Endothelial cell of umbilical vein (primary cell): ENCODE data around the gene TBC1D5. TPM values are rescaled to one million over a fixed set of nuclear protein-coding genes. Genes with fewer than 3 reads are reported as not detected.

Experiments used
- BruUV-seq: library from RNA; stranded (reverse); fragments of 400-500 nt; replicated peaks from 2 replicates; lab custom pipeline; 2021; lab: Mats Ljungman, UMichigan
- CTCF ChIA-PET: fragments of 300-600, 350-600 bp; sonication (Branson Sonifier 250); formaldehyde crosslinking; loops from one replicate; lab custom pipeline; 2021; ENCODE audit warnings: antibody characterized with exemption, inconsistent platforms; lab: Charles Lee
- POLR2A ChIA-PET: fragments of 300-600, 350-600 bp; sonication (Branson Sonifier 250); formaldehyde crosslinking; loops from one replicate; lab custom pipeline; 2021; ENCODE audit warnings: antibody characterized with exemption, inconsistent platforms; lab: Charles Lee
- DNase-seq: peaks from one replicate; pipeline ENCODE4 v3.0.0-alpha.2; 2011; ENCODE audit warnings: low read depth, low spot score
- FAIRE-seq: peaks from 2 replicates; lab custom pipeline; 2011; peaks lifted over from hg19 to GRCh38; lab: Jason Lieb, UNC
- H2AFZ ChIP-seq: 2 replicates; pipeline ENCODE4 v1.6.0; 2012; ENCODE audit warnings: low read depth, low read length, control low read depth, inconsistent platforms
- H3K27ac ChIP-seq: 2 replicates; pipeline ENCODE4 v1.5.1; 2011; ENCODE audit warnings: low read depth, mild to moderate bottlenecking, control low read depth, low read length, moderate library complexity; ENCODE audit not compliant: insufficient read depth
- H3K27me3 ChIP-seq, 2 experiments: 2 replicates each; pipeline versions ENCODE4 v1.6.0 to v1.6.1; 2011; ENCODE audit warnings: low read length in 2 of 2, mixed read lengths in 1 of 2; ENCODE audit not compliant: control insufficient read depth in 2 of 2, insufficient read depth in 2 of 2
- H3K36me3 ChIP-seq, 2 experiments: 2 replicates in 1 of 2; 3 replicates in 1 of 2; pipeline ENCODE4 v1.5.1; 2011; ENCODE audit warnings: low read length in 2 of 2, mild to moderate bottlenecking in 1 of 2, moderate library complexity in 1 of 2; ENCODE audit not compliant: control insufficient read depth in 2 of 2, insufficient read depth in 2 of 2; ENCODE audit errors: extremely low read depth in 1 of 2
- H3K4me1 ChIP-seq: 3 replicates; pipeline ENCODE4 v1.5.1; 2011; ENCODE audit warnings: mild to moderate bottlenecking, low read length; ENCODE audit not compliant: control insufficient read depth, insufficient read depth; ENCODE audit errors: extremely low read depth
- H3K4me2 ChIP-seq: 2 replicates; pipeline ENCODE4 v1.6.1; 2011; ENCODE audit warnings: low read length, control low read depth, mixed read lengths; ENCODE audit not compliant: insufficient read depth
- H3K4me3 ChIP-seq, 3 experiments: fragments of 200-600 bp in 1 of 3; sonication (generic), shearing (Covaris generic) in 1 of 3; replicated peaks in 1 of 3; 2 replicates each; pipeline ENCODE4 v1.5.1; 2011 to 2016; ENCODE audit warnings: control low read depth in 3 of 3, low read length in 3 of 3, mild to moderate bottlenecking in 2 of 3, inconsistent platforms in 1 of 3, low read depth in 1 of 3, moderate library complexity in 1 of 3; ENCODE audit not compliant: insufficient read depth in 1 of 3
- H3K79me2 ChIP-seq: 2 replicates; pipeline ENCODE4 v1.6.0; 2012; ENCODE audit warnings: low read length, inconsistent platforms; ENCODE audit not compliant: control insufficient read depth, insufficient read depth
- H3K9ac ChIP-seq: replicated peaks from 2 replicates; pipeline ENCODE3; 2011; ENCODE audit warnings: low read length, control low read depth; ENCODE audit not compliant: insufficient read depth; ENCODE audit errors: extremely low read depth
- H3K9me1 ChIP-seq: replicated peaks from 3 replicates; pipeline ENCODE4 v1.6.0; 2011; ENCODE audit warnings: mild to moderate bottlenecking, low read length; ENCODE audit not compliant: control insufficient read depth, insufficient read depth; ENCODE audit errors: extremely low read depth
- H3K9me3 ChIP-seq: replicated peaks from 2 replicates; pipeline ENCODE4 v1.5.1; 2012; ENCODE audit warnings: low read length, inconsistent platforms; ENCODE audit not compliant: control insufficient read depth, insufficient read depth
- H4K20me1 ChIP-seq: replicated peaks from 2 replicates; pipeline ENCODE3; 2011; ENCODE audit warnings: mild to moderate bottlenecking, low read length; ENCODE audit not compliant: control insufficient read depth, insufficient read depth; ENCODE audit errors: extremely low read depth
- EZH2 ChIP-seq: IDR thresholded peaks from 2 replicates; pipeline ENCODE4 v1.6.1; 2012; ENCODE audit warnings: borderline replicate concordance, low read depth, mild to moderate bottlenecking, moderate library complexity, low read length, inconsistent platforms; ENCODE audit not compliant: severe bottlenecking
- FOS ChIP-seq: IDR thresholded peaks from 2 replicates; pipeline ENCODE4 v1.6.1; 2011; ENCODE audit warnings: mild to moderate bottlenecking, low read length, moderate library complexity, borderline replicate concordance; ENCODE audit not compliant: insufficient read depth
- GATA2 ChIP-seq: IDR thresholded peaks from 2 replicates; pipeline ENCODE4 v1.7.0; 2011; ENCODE audit warnings: low read depth, mild to moderate bottlenecking, moderate library complexity, mixed read lengths, low read length; ENCODE audit not compliant: insufficient read length, insufficient read depth
- JUN ChIP-seq: IDR thresholded peaks from 2 replicates; pipeline ENCODE4 v1.6.1; 2011; ENCODE audit warnings: borderline replicate concordance, low read depth; ENCODE audit not compliant: insufficient read length, insufficient read depth
- MYC ChIP-seq: IDR thresholded peaks from one replicate; pipeline ENCODE4 v1.6.1; 2011; ENCODE audit warnings: mild to moderate bottlenecking, low read depth, low read length
- POLR2A ChIP-seq: IDR thresholded peaks from 2 replicates; pipeline ENCODE4 v1.6.1; 2012; ENCODE audit warnings: low read depth, mild to moderate bottlenecking, control low read depth, low read length
- POLR2AphosphoS5 ChIP-seq: IDR thresholded peaks from 2 replicates; pipeline ENCODE4 v1.6.1; 2012; ENCODE audit warnings: low read depth, mild to moderate bottlenecking, control low read depth, low read length, moderate library complexity; ENCODE audit not compliant: insufficient read depth
- dilution Hi-C: fragments of 300-500 bp; cut with MboI; formaldehyde crosslinking; loops from one replicate; pipeline ENCODE4 v1.15.0; 2019; ENCODE audit warnings: low sequenced_read_pairs; ENCODE audit not compliant: extremely low pct_ligation_motif_present
- intact Hi-C: fragments of 100-400 bp; cut with micrococcal nuclease; formaldehyde crosslinking; loops from one replicate; pipeline ENCODE4 v1.10.0; 2022
- polyA plus RNA-seq, 4 experiments: library from polyadenylated mRNA; depleted of rRNA in 3 of 4; stranded (reverse) in 3 of 4; unstranded in 1 of 4; fragments of >200 nt; gene quantifications; 2 replicates each; pipeline versions ENCODE4 v1.2.1 to v1.2.3, GENCODE V29; 2011 to 2012; ENCODE audit warnings: missing spikeins in 1 of 4
- total RNA-seq: library from RNA; stranded (reverse); gene quantifications from 2 replicates; pipeline ENCODE4 v1.2.3, GENCODE V29; 2021
- TF ChIP-seq, protein P1 (sequence below): IDR thresholded peaks from 2 replicates; pipeline ENCODE4 v1.6.1; 2011; ENCODE audit not compliant: insufficient read depth, insufficient read length
- TF ChIP-seq, protein P2 (sequence below), 2 donors: IDR thresholded peaks; 1 replicate in 1 of 2; 2 replicates in 1 of 2; pipeline ENCODE4 v1.5.1; 2011; ENCODE audit warnings: low read length in 2 of 2, mild to moderate bottlenecking in 2 of 2, moderate library complexity in 2 of 2, control low read depth in 1 of 2, inconsistent platforms in 1 of 2, low read depth in 1 of 2; ENCODE audit not compliant: insufficient read depth in 1 of 2; ENCODE audit errors: extremely low read depth in 1 of 2

The TBC1D5 gene
- total and polyA plus RNA-seq, 2 donors (not counting 3 experiments of a cell fraction or from before 2014, with no cell fraction given): 17.5 to 44.7 TPM

DNA sequence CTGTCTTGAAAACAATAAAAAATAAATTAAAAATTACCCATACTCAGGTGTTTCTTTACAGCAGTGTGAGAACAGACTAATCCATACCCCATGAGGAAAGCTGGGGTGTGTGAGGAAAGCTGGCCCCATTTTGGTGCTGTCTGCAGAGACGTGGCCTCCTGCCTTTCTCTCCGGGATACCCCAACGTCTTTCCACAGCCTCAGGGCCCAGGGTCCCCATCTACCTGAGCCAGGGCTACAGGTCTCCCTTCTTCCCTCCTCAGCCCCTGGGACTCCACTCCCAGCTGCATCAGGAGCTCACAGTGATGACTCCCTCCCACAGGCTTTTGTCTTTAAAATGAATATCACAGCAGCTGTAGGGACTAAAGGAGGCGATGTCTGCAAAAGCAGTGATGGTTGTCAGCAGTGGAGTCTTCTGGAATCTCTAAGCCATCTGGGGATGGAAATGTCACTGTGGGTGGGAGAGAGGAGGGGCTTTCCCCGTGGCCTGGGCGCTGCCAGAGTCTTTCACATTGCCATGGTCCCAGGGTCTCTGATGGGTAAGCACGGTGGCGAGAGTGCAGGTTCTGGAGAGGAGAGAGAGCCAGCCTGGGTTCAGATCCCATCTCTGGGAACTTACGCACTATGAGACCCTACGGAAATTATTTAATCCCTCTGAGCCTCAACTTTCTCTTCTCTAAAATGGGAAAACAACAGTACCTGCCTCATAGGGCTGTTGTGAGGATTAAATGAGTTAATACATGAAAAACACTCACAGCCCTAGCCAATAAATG lies 598.4 kb downstream of the TBC1D5 start:
- H4K20me1 ChIP-seq: no peaks in the 10 kb centered on the region
- H3K9ac ChIP-seq: no peak overlapping the region
- no peak overlapping the region for H3K4me3 ChIP-seq
- ChIA-PET POLR2A (no interaction called here), CTCF (no interaction called here)
- no peak overlapping the region for H3K4me2 ChIP-seq
- H3K4me1 ChIP-seq: no peaks in the 10 kb centered on the region
- no peak overlapping the region for H2AFZ ChIP-seq
- no peaks in the 10 kb centered on the region for H3K36me3 ChIP-seq
- intact Hi-C loops (no loop called here), dilution Hi-C loops (no loop called here)
- DNase-seq: no peak
- no TSS peak for BruUV-seq
- TF ChIP-seq EZH2 (no peak), FOS (no peak), POLR2AphosphoS5 (no peak), GATA2 (no peak), MYC (no peak), JUN (no peak), POLR2A (no peak)
- TF ChIP-seq, protein P1, sequence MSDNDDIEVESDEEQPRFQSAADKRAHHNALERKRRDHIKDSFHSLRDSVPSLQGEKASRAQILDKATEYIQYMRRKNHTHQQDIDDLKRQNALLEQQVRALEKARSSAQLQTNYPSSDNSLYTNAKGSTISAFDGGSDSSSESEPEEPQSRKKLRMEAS: no peak
- TF ChIP-seq, protein P2, sequence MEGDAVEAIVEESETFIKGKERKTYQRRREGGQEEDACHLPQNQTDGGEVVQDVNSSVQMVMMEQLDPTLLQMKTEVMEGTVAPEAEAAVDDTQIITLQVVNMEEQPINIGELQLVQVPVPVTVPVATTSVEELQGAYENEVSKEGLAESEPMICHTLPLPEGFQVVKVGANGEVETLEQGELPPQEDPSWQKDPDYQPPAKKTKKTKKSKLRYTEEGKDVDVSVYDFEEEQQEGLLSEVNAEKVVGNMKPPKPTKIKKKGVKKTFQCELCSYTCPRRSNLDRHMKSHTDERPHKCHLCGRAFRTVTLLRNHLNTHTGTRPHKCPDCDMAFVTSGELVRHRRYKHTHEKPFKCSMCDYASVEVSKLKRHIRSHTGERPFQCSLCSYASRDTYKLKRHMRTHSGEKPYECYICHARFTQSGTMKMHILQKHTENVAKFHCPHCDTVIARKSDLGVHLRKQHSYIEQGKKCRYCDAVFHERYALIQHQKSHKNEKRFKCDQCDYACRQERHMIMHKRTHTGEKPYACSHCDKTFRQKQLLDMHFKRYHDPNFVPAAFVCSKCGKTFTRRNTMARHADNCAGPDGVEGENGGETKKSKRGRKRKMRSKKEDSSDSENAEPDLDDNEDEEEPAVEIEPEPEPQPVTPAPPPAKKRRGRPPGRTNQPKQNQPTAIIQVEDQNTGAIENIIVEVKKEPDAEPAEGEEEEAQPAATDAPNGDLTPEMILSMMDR (IDR thresholded peaks at IDR 0.05; ENCODE audit: extremely low read depth in 1 of 2, insufficient read depth in 1 of 2, low read depth in 1 of 2, low read length in 2 of 2): no peak
- H3K27ac ChIP-seq: no peak overlapping the region
- no peaks in the 10 kb centered on the region for H3K79me2 ChIP-seq
- H3K9me1 ChIP-seq: no peaks in the 10 kb centered on the region
- no peaks in the 10 kb centered on the region for H3K27me3 ChIP-seq
- H3K9me3 ChIP-seq: no peaks in the 10 kb centered on the region
- FAIRE-seq: no peak
